ENCODE measurements around the gene ZNF107. TPM values are rescaled to one million over a fixed set of nuclear protein-coding genes. Genes with fewer than 3 reads are reported as not detected.

ZNF107 gene
- total and polyA plus RNA-seq, 2 of the 8 experiments (the other 6 are each of a cell fraction or from before 2014, with no cell fraction given) = 3.4 to 31.0 TPM

GRCh38 chr7:64691831-64692230 is 25.9 kb downstream of the ZNF107 start (continued):
- TF ChIP-seq HDAC2 (IDR thresholded peaks at IDR 0.05; ENCODE audit: borderline replicate concordance in 1 of 2, low read depth in 2 of 2, low read length in 2 of 2) = no peak
- TF ChIP-seq SRF (IDR thresholded peaks at IDR 0.05; ENCODE audit: low read depth, low read length) = no peak
- TF ChIP-seq CREB1 (IDR thresholded peaks at IDR 0.05) = no peak
- TF ChIP-seq CTCF (IDR thresholded peaks at IDR 0.05; ENCODE audit: control extremely low read depth in 1 of 3, insufficient read depth in 1 of 3, low read depth in 1 of 3, low read length in 3 of 3) = no peak
- TF ChIP-seq CBX5 (IDR thresholded peaks at IDR 0.05; ENCODE audit: low read depth, low read length) = no peak
- no peak for TF ChIP-seq TBP (IDR thresholded peaks at IDR 0.05; ENCODE audit: low read depth, low read length)
